HG03196 (cell line): ENCODE results near the gene GSTP1.

Experiments used
- ATAC-seq: cut with Tn5 transposase; IDR thresholded peaks from one replicate; pipeline ENCODE4 v1.9.1; 2021; ENCODE audit not compliant: unreplicated experiment

Gene GSTP1

DNA sequence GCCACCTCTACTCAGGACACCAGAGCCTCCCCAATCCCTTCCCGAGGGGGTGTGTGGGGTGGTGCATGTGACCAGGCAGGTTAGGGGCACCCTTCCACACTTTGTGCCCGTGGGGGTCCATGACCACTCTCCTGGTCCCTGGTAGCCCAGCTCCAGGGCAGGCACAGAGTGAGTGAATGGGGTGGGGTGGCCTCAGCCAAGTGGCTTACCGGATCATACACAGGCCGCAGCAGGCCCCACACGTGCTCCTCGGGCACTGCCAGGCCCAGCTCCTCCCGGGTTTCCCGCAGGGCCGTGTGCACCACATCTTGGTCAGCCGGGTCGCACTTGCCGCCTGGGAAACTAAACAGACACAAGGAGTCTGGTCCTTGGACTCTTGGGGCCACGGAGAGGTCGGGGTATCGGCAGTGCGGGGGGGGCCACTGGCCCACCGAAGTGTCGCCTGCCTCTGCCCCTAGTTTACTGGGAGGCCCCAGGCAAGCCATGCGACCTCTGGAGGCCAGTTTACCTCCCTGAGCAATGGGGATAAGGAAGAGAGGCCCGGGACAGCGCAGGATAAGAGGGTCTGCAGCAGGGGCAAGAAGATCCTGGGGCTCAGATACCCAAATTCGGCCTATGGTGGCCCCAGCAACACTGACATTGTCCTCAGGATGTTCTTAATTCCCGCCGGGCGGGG lies 45.2 kb downstream of the GSTP1 start:
- ATAC-seq = no peak

DNA sequence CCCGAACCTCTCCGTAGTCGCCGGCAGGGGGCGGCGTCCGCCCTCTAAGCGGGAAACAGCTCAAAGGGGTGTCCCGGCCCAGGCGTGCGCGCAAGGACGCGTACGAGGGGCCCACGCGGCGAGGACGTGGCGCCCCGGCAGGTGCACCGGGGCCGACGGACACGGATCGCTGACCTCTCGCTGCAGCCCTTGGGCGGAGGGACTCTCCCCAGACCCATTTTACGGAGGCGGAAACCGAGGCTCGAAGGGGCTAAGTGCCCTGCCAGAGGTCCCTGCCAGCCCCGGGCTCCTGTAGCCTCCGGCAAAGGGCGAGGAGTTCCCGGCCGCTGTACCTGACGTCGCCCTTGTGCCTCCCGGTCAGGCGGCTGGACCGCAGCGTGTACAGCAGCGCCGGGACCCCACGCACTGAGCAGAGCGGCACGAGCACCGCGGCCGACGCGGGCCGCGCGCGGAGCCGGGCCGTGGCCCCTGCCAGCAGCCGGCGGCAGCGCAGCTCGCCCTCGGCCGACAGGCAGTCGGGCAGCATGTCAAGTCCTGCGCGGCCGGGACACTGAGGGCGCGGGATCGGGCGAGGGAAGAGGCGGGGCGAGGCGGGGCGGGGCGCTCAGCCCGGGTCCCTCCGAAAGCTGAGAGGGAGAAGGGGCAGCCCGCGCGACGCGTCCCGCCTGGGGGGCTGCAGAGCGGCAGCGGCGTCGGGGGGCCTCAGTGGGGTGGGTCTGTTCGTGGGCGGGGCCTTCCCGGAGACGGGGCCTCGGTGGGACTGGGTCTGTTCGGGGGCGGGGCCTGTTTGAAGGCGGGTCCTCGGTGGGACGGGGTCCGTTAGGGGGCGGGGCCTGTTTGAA lies 46.0 kb downstream of the GSTP1 start, which contains the start of gene NUDT8:
NUDT8 (minus strand) TSS at position 552 of the 842 bp plus-strand sequence; CDS start at position 526, 26 bp downstream.
- ATAC-seq = peak; percentile 48

DNA sequence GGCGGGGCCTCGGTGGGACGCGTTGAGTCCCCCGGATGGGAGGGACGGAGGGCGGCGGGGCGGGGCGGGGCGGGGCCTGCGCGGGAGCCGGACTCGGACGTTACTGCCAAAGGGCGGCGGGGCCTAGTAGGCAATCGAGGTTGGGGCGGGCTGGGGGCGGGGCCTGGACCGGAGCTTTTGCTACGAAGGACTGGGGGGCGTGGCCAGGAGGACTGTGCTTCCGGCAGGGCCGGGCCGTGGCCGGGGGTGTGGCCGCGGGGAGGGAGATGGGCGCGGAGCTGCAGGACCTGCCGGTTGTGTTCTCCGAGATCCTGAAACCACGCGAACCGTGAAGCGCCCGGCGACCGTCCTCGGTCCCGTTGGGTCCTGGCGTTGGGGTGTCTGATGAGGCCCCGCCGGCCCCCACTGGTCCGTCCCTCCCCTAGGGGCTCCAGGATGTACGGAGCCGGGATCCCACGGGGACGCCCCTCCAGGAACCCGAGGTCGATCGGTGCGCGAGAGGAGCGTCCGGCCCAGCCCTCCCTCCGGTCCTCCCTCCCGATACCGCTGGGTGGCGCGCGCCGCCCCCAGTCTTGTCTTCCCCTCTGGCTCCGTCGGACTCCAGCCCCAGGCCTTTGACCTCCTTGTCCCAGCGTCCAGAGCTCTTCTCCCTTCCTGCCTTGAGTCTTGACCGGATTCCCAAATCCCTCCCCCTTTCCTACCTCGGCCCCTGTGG lies 46.8 kb downstream of the GSTP1 start:
- peak; percentile 48 for ATAC-seq

DNA sequence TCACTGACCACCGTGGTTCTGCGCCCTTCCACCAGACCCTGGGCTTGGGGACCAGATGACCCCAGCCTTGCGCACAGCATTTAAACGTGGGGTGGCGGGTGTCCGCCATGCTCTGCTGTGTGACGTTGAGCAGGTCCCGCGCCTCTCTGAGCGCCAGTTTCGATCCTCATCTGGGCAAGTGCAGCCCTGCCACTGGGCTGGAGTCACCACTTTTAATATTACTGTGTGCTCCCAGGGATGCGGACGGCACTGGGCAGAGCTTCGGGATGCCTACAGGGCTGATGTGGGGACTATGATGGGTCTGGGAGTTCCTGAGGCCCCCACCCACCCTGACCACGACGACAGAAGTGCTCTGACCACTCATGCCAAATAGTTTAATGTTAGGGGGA lies 47.3 kb downstream of the GSTP1 start:
- ATAC-seq = no peak

DNA sequence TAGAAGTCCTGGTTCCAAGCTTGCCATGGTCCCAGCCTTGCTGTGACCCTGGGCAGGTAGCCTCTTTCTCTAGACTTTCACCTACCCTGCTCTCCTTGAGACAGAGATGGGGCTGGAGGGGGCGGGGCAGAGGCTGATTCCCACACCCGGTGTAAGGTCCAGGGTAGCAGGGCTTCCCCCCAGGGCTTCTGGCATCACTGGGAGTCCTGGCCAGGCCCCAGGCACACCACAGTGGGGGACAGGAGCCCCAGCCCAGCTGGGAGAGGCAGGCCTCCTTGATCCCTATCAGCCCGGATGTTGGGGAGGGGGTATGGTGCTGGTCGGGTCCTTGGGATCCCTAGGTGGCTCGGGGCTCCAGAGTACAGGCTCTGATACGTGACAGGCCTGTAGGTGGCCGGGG lies 47.8 kb downstream of the GSTP1 start:
- ATAC-seq = no peak

DNA sequence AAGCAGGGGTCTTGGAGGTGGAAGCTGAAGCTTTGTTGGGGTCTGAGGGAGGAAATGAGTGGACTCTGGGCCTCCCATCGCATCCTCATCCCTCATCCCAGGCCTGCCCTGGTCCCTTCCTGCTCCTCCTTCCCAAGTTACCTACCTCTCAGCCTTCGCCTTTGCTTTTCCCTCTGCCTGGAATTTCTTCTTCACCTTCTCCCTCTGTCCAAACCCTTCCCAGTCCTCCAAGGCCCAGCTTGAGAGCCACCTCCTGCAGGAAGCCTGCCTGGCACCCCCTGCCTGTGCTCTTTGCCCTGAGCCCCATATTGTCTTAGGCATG lies 48.2 kb downstream of the GSTP1 start:
- no peak for ATAC-seq

DNA sequence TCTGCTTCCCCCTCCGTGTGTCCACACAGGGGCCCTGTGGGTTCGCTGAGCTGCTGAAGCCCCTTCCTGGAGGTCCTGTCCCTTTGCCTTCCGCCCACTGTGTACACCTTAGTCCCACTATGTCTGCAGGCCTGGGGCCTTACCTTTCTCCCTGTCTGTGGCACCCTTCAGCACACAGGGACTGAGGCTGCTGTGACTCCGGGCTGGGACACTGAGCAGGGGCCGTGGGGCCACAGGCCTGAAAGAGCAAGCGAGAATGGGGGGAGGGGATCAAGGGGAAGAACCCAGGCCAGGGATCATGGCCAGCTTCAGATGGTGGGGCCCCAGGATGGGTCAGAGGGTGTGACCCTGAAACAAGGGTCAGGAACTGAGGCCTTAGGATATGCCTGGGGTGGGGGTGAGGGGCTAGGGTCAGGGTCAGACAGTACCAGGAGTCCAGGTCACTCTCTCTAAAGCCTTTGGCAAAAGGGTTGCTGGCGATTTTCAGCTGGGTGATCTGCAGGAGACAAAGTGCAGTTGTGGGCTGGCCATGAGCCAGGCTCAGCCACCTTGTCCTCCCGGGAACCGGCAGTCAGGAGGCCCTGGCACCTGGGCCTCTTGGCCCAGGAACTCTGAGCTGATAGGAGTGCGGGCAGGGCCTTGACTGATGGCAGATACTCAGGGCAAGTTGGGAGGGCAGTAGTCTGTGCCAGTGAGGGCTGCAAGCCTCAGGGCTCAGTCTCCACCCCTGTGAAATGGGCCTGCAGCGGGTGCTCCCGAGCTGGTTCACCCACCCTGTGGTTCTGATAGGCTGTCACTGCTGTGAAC lies 48.8 kb downstream of the GSTP1 start:
- no peak for ATAC-seq

DNA sequence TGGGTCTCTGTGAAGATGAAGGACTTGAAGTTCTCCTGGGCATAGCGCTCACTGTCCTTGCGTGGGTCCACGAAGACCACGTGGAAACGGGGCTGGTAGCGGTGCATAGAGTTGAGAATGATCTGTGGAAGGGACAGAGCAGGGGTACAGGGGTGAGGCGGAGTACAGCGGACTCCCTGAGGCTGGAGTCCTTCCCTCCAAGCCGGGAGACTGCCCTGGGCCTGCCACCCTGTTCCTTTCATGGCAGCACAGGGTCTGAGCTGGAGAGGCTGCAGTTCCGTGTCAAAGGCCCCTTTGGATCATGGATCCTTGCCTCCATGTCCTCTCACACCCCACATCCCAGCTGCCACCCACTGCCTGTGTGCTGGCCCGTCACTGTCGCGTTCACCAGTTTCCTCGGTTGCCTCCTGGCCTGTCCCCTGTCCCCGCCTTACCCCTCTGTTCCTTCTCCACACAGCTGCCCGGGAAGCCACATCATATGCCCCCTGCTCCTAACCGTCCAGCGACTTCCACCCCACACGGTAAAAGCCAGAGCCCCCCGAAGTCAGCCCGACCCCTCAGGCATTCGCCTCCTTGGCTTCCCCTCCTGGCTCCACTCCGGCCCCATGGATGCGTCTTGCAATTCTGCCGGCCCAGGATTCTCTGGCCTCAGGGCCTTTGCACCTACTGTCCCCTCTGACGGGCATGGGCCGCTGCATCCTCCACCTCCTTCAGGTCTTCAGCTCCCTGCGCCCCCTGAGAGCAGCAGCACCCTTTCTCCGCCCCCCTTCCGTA lies 49.6 kb downstream of the GSTP1 start:
- no peak for ATAC-seq

DNA sequence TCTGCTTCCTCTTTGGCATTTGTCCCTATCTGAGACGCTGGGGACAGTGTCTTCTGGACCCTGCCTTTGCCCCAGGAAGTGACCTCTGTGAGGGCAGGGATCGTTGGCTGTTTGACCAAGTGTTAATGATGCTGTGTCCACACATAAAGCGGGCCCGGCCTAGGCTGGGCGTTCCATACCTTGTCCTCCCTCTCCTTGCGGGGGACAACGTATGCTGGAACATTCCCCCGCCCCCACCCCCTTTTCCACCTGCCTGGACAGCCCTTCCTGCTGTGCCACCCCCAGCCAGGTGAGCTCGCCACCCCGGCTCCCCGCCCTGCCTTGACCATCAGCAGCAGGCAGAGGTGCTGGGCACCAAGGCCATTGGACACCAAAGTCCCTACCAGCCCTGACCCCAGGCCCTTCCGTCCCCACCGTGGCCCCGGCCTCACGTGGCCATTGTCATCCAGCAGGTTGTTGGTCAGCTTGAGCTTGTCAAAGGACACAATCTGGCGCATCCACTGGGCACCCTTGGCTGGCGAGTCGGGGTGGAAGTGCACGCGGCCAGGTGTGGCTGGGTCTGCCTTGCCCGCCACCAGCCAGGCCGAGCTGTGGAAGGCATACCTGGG lies 50.2 kb downstream of the GSTP1 start:
- no peak for ATAC-seq

DNA sequence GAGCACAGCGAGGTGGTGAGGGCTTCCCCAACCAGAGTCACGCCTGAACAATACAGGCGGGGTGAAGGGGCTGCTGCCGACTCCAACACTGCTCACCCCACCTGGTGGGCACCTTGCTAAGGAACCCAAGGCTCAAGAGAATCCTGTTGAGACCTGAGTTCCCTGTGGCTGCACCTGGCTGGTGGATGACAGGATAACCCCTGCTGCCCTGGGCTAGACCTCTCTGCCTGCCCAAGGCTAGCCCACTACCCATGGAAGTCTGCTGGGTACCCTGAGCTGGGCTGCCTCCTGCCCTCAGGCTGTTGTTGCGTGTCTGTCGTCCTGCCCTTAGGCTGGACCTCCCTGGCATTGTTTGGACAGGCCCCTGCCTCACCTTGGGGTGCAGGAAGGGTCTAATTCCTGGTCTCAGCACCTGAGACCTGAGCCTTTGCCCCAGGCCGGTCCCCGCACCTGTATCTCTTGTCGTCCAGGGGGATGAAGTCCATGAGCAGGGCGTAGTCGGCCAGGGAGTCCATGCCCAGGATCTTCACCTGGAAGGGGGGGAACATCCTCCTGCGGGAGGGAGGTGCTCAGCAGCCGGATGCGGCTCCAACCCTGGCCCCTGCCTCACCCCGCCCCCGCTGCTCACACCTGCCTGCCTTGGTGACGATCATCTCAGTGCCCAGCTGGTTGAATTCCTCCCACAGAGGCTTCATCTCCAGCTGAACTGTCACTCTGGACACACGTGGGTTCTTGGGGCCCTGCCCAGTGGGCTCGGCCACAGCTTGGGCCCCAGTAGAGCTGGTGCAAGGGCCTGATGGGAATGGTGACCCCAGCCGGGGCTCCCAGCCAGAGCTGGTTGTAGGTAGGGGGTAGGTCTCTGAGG lies 51.0 kb downstream of the GSTP1 start:
- ATAC-seq = no peak

DNA sequence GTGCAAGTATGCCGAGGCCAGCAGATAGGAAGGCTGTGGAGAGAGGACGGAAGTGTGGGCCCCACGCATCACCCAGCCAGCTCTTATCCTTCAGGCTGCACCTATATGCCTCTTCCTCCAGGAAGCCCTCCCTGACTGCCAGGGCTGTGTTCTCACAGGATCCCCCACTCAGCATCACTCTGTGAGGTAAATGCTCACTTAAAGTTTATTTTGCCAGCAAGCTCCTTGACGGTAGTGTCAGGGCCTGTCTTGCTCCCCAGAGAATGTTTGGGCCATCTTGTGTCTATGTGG lies 51.6 kb downstream of the GSTP1 start:
- ATAC-seq = no peak
